GM10847 (cell line): Measurements from ENCODE around the gene LIMS3.
"Not testable (repeated sequence)": the region's sequence is repeated elsewhere in the genome, so short reads cannot be mapped to it uniquely, and the experiment has no call there.

Experiments used
- POLR2A ChIP-seq: IDR thresholded peaks from 2 replicates; pipeline ENCODE4 v1.6.1; 2011; ENCODE audit not compliant: insufficient read length; ENCODE audit errors: extremely low read depth

LIMS3 gene, protein sequence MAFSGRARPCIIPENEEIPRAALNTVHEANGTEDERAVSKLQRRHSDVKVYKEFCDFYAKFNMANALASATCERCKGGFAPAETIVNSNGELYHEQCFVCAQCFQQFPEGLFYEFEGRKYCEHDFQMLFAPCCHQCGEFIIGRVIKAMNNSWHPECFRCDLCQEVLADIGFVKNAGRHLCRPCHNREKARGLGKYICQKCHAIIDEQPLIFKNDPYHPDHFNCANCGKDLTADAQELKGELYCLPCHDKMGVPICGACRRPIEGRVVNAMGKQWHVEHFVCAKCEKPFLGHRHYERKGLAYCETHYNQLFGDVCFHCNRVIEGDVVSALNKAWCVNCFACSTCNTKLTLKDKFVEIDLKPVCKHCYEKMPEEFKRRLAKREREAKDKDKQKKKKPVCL

DNA sequence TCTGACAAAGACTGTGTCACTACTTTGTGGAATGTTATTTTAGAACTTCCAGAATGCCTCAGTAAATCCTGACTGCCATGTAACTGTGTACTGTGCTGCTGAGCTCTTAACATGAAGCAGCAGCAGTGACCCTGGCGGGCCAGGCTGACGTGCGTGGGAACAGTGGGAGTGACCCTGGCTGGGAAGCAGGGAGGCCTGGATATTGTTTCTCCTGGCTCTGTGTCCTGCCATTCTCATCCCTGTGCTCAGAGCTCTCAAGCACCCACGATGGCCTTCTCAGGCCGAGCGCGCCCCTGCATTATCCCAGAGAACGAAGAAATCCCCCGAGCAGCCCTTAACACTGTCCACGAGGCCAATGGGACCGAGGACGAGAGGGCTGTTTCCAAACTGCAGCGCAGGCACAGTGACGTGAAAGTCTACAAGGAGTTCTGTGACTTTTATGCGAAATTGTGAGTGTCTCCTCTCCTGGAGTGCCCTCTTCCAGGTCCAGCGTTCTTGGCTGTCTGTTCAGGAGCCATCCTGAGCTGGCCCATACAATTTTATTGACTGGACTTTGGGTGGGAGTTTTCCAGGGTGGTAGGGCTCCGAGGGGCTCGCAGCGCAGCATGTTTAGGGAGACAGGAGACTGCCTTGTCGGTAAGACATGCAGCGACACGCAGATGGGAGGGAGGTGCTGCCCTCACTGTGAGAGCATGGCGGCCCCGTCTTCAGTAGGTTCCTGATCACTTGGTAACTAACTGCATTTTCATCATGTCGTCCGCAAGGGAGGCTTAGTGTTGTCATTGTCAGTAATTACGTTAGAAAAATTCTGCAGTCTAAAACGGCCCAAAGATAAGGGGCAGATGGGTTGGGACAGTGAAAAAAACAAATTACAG, at the start of gene LIMS3:
Gene LIMS3, plus strand, starts transcription at position 227 of the 875 bp plus-strand sequence. Its CDS starts 41 bp downstream, at position 268.
- not testable (repeated sequence) for TF ChIP-seq POLR2A
